ENCODE measurements around the gene DIS3L.

DIS3L gene

DNA sequence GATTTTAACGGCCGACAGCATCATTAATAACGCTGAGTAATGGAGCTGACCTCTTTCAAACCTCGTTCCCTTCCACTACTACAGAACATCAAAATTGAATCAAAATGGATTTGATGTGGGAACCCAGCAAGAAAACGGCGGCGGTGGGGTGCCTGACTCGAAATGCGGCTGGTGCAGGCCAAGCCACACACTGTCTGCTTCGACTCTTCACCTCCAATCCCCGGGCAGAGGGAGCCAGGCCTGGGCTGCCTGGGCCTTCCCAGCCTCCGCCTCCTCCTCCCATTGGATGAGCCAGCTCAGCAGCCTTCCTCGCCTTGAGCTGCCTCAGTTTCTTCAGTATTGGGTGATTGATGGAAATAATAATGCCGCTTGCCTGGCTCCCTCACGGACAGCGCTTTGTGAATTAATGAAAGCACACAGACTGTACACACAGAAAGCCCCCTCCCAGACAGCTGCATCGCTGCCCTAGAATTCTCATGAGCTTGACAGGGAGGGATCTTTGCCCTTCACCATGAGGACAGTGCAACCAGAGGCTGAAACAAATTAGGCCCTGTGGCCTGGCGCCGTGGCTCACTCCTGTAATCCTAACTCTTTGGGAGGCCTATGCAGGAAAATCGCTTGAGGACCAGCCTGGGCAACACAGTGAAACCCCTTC lies 28.4 kb upstream of the DIS3L start:
- DNase-seq (ENCODE audit: low spot score) = no peak
- in situ Hi-C loops (cut with MboI; ENCODE audit: low sequenced_read_pairs, unreplicated experiment) = no loop called here
- TF ChIP-seq, protein P1, sequence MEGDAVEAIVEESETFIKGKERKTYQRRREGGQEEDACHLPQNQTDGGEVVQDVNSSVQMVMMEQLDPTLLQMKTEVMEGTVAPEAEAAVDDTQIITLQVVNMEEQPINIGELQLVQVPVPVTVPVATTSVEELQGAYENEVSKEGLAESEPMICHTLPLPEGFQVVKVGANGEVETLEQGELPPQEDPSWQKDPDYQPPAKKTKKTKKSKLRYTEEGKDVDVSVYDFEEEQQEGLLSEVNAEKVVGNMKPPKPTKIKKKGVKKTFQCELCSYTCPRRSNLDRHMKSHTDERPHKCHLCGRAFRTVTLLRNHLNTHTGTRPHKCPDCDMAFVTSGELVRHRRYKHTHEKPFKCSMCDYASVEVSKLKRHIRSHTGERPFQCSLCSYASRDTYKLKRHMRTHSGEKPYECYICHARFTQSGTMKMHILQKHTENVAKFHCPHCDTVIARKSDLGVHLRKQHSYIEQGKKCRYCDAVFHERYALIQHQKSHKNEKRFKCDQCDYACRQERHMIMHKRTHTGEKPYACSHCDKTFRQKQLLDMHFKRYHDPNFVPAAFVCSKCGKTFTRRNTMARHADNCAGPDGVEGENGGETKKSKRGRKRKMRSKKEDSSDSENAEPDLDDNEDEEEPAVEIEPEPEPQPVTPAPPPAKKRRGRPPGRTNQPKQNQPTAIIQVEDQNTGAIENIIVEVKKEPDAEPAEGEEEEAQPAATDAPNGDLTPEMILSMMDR (IDR thresholded peaks at IDR 0.05; ENCODE audit: borderline replicate concordance, control extremely low read depth, extremely low read depth, insufficient read depth, missing control alignments) = no peak

DNA sequence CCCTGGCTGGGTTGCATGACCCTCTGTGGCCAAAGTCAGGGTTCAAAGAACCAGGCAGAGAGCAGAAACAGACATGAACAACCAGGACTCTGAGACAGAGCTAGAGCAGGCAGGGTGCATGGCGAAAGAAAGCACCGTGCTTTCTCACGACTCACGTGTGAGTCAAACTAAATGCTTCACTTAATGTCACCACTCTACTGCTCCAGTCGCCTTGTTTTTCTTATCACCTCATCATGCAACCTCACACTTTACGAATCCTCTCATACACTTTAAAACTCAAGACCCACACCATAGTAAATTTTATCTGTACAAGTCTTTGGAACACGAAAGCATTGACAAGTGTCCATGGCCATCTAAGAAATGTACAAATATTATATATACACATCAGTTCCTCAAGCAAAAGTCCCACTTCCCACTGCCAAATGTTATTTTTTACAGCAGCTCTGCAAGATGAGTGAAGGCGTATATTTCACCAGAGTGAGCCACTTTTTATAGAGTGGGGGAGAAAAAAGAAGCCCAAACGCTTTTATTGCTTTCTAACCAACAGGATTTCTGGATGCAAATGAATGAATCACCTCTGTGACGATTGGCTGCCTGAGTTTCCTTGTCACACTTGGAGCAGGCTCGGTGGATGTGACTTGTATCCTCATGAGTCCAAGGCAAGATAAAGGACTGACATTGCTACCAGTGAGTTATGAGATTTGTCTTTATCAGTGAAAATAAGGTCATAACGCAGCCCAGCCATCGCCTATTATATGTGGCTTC lies 23.9 kb upstream of the DIS3L start:
- DNase-seq (ENCODE audit: low spot score) = no peak
- in situ Hi-C loops (cut with MboI; ENCODE audit: low sequenced_read_pairs, unreplicated experiment) = no loop called here
- TF ChIP-seq, protein P1 (IDR thresholded peaks at IDR 0.05; ENCODE audit: borderline replicate concordance, control extremely low read depth, extremely low read depth, insufficient read depth, missing control alignments) = no peak

GRCh38 chr15:66270932-66271331 lies 22.4 kb upstream of the DIS3L start:
- no peak for DNase-seq (ENCODE audit: low spot score)
- TF ChIP-seq, protein P1 (IDR thresholded peaks at IDR 0.05; ENCODE audit: borderline replicate concordance, control extremely low read depth, extremely low read depth, insufficient read depth, missing control alignments) = no peak
- in situ Hi-C loops (cut with MboI; ENCODE audit: low sequenced_read_pairs, unreplicated experiment) = no loop called here

DNA sequence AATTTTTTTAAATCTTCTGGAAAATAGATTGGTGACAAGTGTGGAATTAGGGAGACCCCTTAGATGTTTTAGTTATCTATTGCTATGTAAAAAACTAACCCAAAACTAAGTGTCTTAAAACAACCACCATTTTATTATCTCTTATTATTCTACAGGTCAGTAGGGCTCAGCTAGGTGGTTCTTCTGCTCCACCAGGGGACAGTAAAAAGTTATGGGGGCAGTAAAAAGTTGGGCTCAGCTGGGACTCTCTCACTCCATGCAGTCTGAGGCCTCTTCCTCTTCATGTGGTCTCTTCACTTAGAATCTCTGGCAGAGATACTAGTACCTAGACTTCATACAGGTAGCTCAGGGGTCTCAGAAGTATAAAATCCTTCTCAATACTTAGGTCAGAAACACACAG lies 18.0 kb upstream of the DIS3L start:
- DNase-seq (ENCODE audit: low spot score) = no peak
- TF ChIP-seq, protein P1 (IDR thresholded peaks at IDR 0.05; ENCODE audit: borderline replicate concordance, control extremely low read depth, extremely low read depth, insufficient read depth, missing control alignments) = no peak
- in situ Hi-C loops (cut with MboI; ENCODE audit: low sequenced_read_pairs, unreplicated experiment) = no loop called here

GRCh38 chr15:66276546-66276945 lies 16.8 kb upstream of the DIS3L start:
- TF ChIP-seq, protein P1 (IDR thresholded peaks at IDR 0.05; ENCODE audit: borderline replicate concordance, control extremely low read depth, extremely low read depth, insufficient read depth, missing control alignments) = no peak
- in situ Hi-C loops (cut with MboI; ENCODE audit: low sequenced_read_pairs, unreplicated experiment) = no loop called here
- no peak for DNase-seq (ENCODE audit: low spot score)

DNA sequence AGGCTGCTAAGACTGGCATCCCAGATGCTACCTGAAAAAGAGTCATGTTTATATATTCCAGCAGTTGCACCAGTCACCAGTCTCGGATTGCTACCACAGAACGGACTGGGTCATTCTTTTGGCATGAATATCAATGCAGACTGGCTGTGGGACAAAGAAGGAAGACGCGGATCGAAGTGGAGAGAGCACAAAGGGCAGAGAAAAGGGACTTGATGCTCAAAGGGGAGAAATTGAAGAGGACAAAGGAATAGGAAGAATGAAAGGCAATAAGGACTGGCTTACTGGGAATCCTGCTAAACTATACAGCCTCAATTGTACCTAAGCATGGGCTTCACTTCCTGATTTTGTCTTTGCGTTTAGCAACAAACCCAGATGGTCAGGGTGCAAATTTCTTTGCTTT lies 15.3 kb upstream of the DIS3L start:
- in situ Hi-C loops (cut with MboI; ENCODE audit: low sequenced_read_pairs, unreplicated experiment) = no loop called here
- no peak for DNase-seq (ENCODE audit: low spot score)
- TF ChIP-seq, protein P1 (IDR thresholded peaks at IDR 0.05; ENCODE audit: borderline replicate concordance, control extremely low read depth, extremely low read depth, insufficient read depth, missing control alignments) = no peak
